IMR-90 (cell line): ENCODE measurements around the gene ANXA4. TPM values are rescaled to one million over a fixed set of nuclear protein-coding genes. Genes with fewer than 3 reads are reported as not detected.

Source experiments
- ATAC-seq: fragments of 200-7000 bp; cut with Tn5 transposase; 2 replicates; pipeline ENCODE4 v1.9.1; 2020; ENCODE audit warnings: low read depth, mild to moderate bottlenecking, moderate library complexity
- BruUV-seq: library from RNA; stranded (reverse); fragments of 400-500 nt; replicated peaks from 2 replicates; lab custom pipeline; 2021; lab: Mats Ljungman, UMichigan
- CTCF ChIA-PET: fragments of 300-600 bp; formaldehyde crosslinking; extraction: SDS; loops from one replicate; lab custom pipeline; 2021; ENCODE audit warnings: antibody characterized with exemption; lab: Yijun Ruan, JAX
- POLR2A ChIA-PET: fragments of 300-600 bp; sonication (Branson Sonifier 250); formaldehyde crosslinking; loops from one replicate; lab custom pipeline; 2022; ENCODE audit warnings: antibody characterized with exemption; ENCODE audit not compliant: unreplicated experiment; lab: Charles Lee
- DNase-seq: peaks from one replicate; pipeline ENCODE4 v3.0.0; 2013
- H2AFZ ChIP-seq: replicated peaks from 2 replicates; pipeline ENCODE3; 2013; ENCODE audit warnings: low read length, mild to moderate bottlenecking; ENCODE audit not compliant: poor library complexity
- H2AK5ac ChIP-seq: 2 replicates; pipeline ENCODE4 v1.6.1; 2013; ENCODE audit warnings: low read depth, low read length, inconsistent platforms
- H2AK9ac ChIP-seq: replicated peaks from 2 replicates; pipeline ENCODE3; 2013; ENCODE audit warnings: mild to moderate bottlenecking, low read depth, low read length, moderate library complexity; ENCODE audit not compliant: poor library complexity
- H2BK120ac ChIP-seq: 2 replicates; pipeline ENCODE4 v1.6.1; 2013; ENCODE audit warnings: low read depth, low read length, inconsistent platforms
- H2BK15ac ChIP-seq: 3 replicates; pipeline ENCODE4 v1.6.1; 2013; ENCODE audit warnings: low read depth, low read length, inconsistent platforms
- H2BK20ac ChIP-seq: 2 replicates; pipeline ENCODE4 v1.6.1; 2013; ENCODE audit warnings: low read depth, mild to moderate bottlenecking, inconsistent platforms, low read length, moderate library complexity
- H2BK5ac ChIP-seq: 2 replicates; pipeline ENCODE4 v1.6.1; 2013; ENCODE audit warnings: mild to moderate bottlenecking, low read depth, low read length, inconsistent platforms; ENCODE audit not compliant: poor library complexity, severe bottlenecking
- H3K14ac ChIP-seq: replicated peaks from 2 replicates; pipeline ENCODE4 v1.6.1; 2013; ENCODE audit warnings: low read depth, low read length, inconsistent platforms
- H3K18ac ChIP-seq: 2 replicates; pipeline ENCODE4 v1.6.1; 2013; ENCODE audit warnings: low read depth, low read length, control low read depth
- H3K23ac ChIP-seq: 2 replicates; pipeline ENCODE4 v1.6.1; 2013; ENCODE audit warnings: low read depth, low read length, inconsistent platforms
- H3K27ac ChIP-seq: 2 replicates; pipeline ENCODE4 v1.5.1; 2013; ENCODE audit warnings: mild to moderate bottlenecking, control low read depth, low read length; ENCODE audit not compliant: insufficient read depth
- H3K27me3 ChIP-seq: 2 replicates; pipeline ENCODE4 v1.6.1; 2013; ENCODE audit warnings: low read length; ENCODE audit not compliant: control insufficient read depth, insufficient read depth
- H3K36me3 ChIP-seq: 2 replicates; pipeline ENCODE4 v1.6.1; 2013; ENCODE audit warnings: low read length, mixed read lengths; ENCODE audit not compliant: control insufficient read depth, insufficient read depth
- H3K4ac ChIP-seq: 2 replicates; pipeline ENCODE4 v1.6.1; 2013; ENCODE audit warnings: low read depth, low read length, inconsistent platforms
- H3K4me1 ChIP-seq: 2 replicates; pipeline ENCODE4 v1.6.1; 2013; ENCODE audit warnings: low read length, mixed read lengths; ENCODE audit not compliant: control insufficient read depth, insufficient read depth
- H3K4me2 ChIP-seq: 2 replicates; pipeline ENCODE4 v1.6.1; 2013; ENCODE audit warnings: low read depth, mild to moderate bottlenecking, control low read depth, low read length, moderate library complexity
- H3K4me3 ChIP-seq: 2 replicates; pipeline ENCODE4 v1.5.1; 2013; ENCODE audit warnings: low read depth, mild to moderate bottlenecking, control low read depth, low read length, moderate library complexity; ENCODE audit not compliant: insufficient read depth
- H3K56ac ChIP-seq: 2 replicates; pipeline ENCODE4 v1.6.1; 2013; ENCODE audit warnings: low read length, inconsistent platforms; ENCODE audit not compliant: insufficient read depth; ENCODE audit errors: extremely low read depth
- H3K79me1 ChIP-seq, 2 experiments: 2 replicates each; pipeline ENCODE4 v1.6.1; 2013; ENCODE audit warnings: low read length in 2 of 2, inconsistent platforms in 1 of 2, low read depth in 1 of 2
- H3K9ac ChIP-seq: 2 replicates; pipeline ENCODE4 v1.6.1; 2013; ENCODE audit warnings: low read depth, low read length, control low read depth
- H3K9me1 ChIP-seq: 2 replicates; pipeline ENCODE4 v1.6.1; 2013; ENCODE audit warnings: low read length, inconsistent platforms; ENCODE audit not compliant: insufficient read depth
- H3K9me3 ChIP-seq: 2 replicates; pipeline ENCODE4 v1.6.1; 2013; ENCODE audit warnings: low read length; ENCODE audit not compliant: control insufficient read depth, insufficient read depth
- H4K20me1 ChIP-seq: 2 replicates; pipeline ENCODE4 v1.6.1; 2013; ENCODE audit warnings: low read length, inconsistent platforms; ENCODE audit not compliant: insufficient read depth
- H4K5ac ChIP-seq: 2 replicates; pipeline ENCODE4 v1.6.1; 2013; ENCODE audit warnings: mild to moderate bottlenecking, low read depth, low read length, control low read depth
- H4K8ac ChIP-seq, 2 experiments: 2 replicates each; pipeline ENCODE4 v1.6.1; 2013; ENCODE audit warnings: low read depth in 2 of 2, low read length in 2 of 2, control low read depth in 1 of 2, inconsistent platforms in 1 of 2
- H4K91ac ChIP-seq: 2 replicates; pipeline ENCODE4 v1.6.1; 2013; ENCODE audit warnings: low read depth, low read length, inconsistent platforms; ENCODE audit not compliant: insufficient read depth
- BHLHE40 ChIP-seq: fragments of 150-350 bp; IDR thresholded peaks from 2 replicates; pipeline ENCODE4 v1.6.1; 2016; ENCODE audit warnings: mild to moderate bottlenecking, low read depth, low read length
- CEBPB ChIP-seq: IDR thresholded peaks from 2 replicates; pipeline ENCODE4 v1.6.1; 2012; ENCODE audit warnings: low read depth, low read length, improper control_type of control experiment
- CHD1 ChIP-seq: IDR thresholded peaks from 2 replicates; pipeline ENCODE4 v1.6.1; 2012; ENCODE audit warnings: low read depth, low read length, improper control_type of control experiment
- ELK1 ChIP-seq: fragments of 150-350 bp; IDR thresholded peaks from 2 replicates; pipeline ENCODE4 v1.6.1; 2016; ENCODE audit warnings: low read depth, mild to moderate bottlenecking, low read length, moderate library complexity, borderline replicate concordance
- FOS ChIP-seq: fragments of 150-350 bp; IDR thresholded peaks from 2 replicates; pipeline ENCODE4 v1.6.1; 2016; ENCODE audit warnings: low read depth, low read length
- MAFK ChIP-seq: IDR thresholded peaks from 2 replicates; pipeline ENCODE4 v1.6.1; 2012; ENCODE audit warnings: low read depth, low read length, improper control_type of control experiment
- MAZ ChIP-seq: IDR thresholded peaks from 2 replicates; pipeline ENCODE4 v1.6.1; 2012; ENCODE audit warnings: low read depth, mild to moderate bottlenecking, low read length, improper control_type of control experiment, moderate library complexity, borderline replicate concordance
- MXI1 ChIP-seq: IDR thresholded peaks from 2 replicates; pipeline ENCODE4 v1.6.1; 2012; ENCODE audit warnings: low read depth, mild to moderate bottlenecking, low read length, moderate library complexity, borderline replicate concordance
- NFE2L2 ChIP-seq: fragments of 150-350 bp; IDR thresholded peaks from 2 replicates; pipeline ENCODE4 v1.6.1; 2016; ENCODE audit warnings: low read depth, mild to moderate bottlenecking, low read length
- POLR2A ChIP-seq: IDR thresholded peaks from 2 replicates; pipeline ENCODE4 v1.6.1; 2012; ENCODE audit warnings: mild to moderate bottlenecking, low read depth, low read length
- RAD21 ChIP-seq: IDR thresholded peaks from 2 replicates; pipeline ENCODE4 v1.6.1; 2012; ENCODE audit warnings: low read length, improper control_type of control experiment
- RCOR1 ChIP-seq: IDR thresholded peaks from 2 replicates; pipeline ENCODE4 v1.6.1; 2012; ENCODE audit warnings: mild to moderate bottlenecking, low read length, improper control_type of control experiment; ENCODE audit not compliant: insufficient replicate concordance
- RFX5 ChIP-seq: IDR thresholded peaks from 2 replicates; pipeline ENCODE4 v1.8.0; 2012; ENCODE audit warnings: low read depth, mild to moderate bottlenecking, low read length, moderate library complexity
- SMC3 ChIP-seq: fragments of 150-350 bp; IDR thresholded peaks from 2 replicates; pipeline ENCODE4 v1.6.1; 2016; ENCODE audit warnings: low read depth, mild to moderate bottlenecking, antibody characterized with exemption, low read length, moderate library complexity
- WGBS, 2 experiments: methylation state at CpG; one replicate each; pipeline versions ENCODE4 v1.1.5 to v1.1.7; 2013; ENCODE audit warnings: missing lambda C conversion rate in 2 of 2; ENCODE audit not compliant: insufficient read length in 1 of 2; ENCODE audit errors: extremely low coverage in 2 of 2; 5-methylcytosine and 5-hydroxymethylcytosine counted together
- dilution Hi-C: fragments of 300-500 bp; cut with HindIII; formaldehyde crosslinking; loops from one replicate; pipeline ENCODE4 v1.14.3; 2018; ENCODE audit warnings: low sequenced_read_pairs; ENCODE audit not compliant: unreplicated experiment
- in situ Hi-C: fragments of 300-500 bp; cut with MboI; formaldehyde crosslinking; loops from 3 replicates; pipeline ENCODE4 v1.14.3; 2019; ENCODE audit warnings: low sequenced_read_pairs, inconsistent platforms, mixed read lengths
- intact Hi-C: fragments of 100-400 bp; cut with micrococcal nuclease; formaldehyde crosslinking; loops from 2 replicates; pipeline ENCODE4 v1.10.0; 2022
- polyA plus RNA-seq, 3 experiments: library from polyadenylated mRNA; depleted of rRNA; stranded (reverse); fragments of >200 nt; gene quantifications; 2 replicates each; pipeline ENCODE4 v1.2.3, GENCODE V29; 2012; ENCODE audit warnings: low replicate concordance in 1 of 3
- total RNA-seq: library from RNA; depleted of rRNA; stranded (reverse); fragments of >200 nt; gene quantifications from 2 replicates; pipeline ENCODE4 v1.2.3, GENCODE V29; 2012
- TF ChIP-seq, protein P1 (sequence below): fragments of 150-350 bp; IDR thresholded peaks from 2 replicates; pipeline ENCODE4 v1.6.1; 2017; ENCODE audit warnings: mild to moderate bottlenecking, antibody characterized with exemption, low read length, low read depth
- TF ChIP-seq, protein P2 (sequence below): conservative IDR thresholded peaks from 2 replicates; pipeline ENCODE4 v1.5.1; 2012; ENCODE audit warnings: mild to moderate bottlenecking, low read depth, low read length, improper control_type of control experiment

ANXA4 gene
- total and polyA plus RNA-seq, 2 of the 4 experiments (the other 2 are of a cell fraction), result 22.2 to 72.0 TPM

- no peak overlapping the region for H3K9ac ChIP-seq
- H3K79me1 ChIP-seq, result peaks cover 30 to 64% of the 10 kb centered on the region in 2 experiments
- no peak overlapping the region for H3K27ac ChIP-seq
- H3K14ac ChIP-seq, result no peak overlapping the region
- H2AK5ac ChIP-seq, result 0 out of 2 replicates have a peak overlapping the region, but pooled peaks have one; percentile 11
- ChIA-PET POLR2A (no interaction called here), CTCF (no interaction called here)
- H2BK120ac ChIP-seq, result no peak overlapping the region
- H2AFZ ChIP-seq, result no peak overlapping the region
- H4K20me1 ChIP-seq, result peaks cover 11% of the 10 kb centered on the region; the same call in 1 of the 2 replicates
- no peak for TF ChIP-seq NFE2L2
- TF ChIP-seq, protein P1, sequence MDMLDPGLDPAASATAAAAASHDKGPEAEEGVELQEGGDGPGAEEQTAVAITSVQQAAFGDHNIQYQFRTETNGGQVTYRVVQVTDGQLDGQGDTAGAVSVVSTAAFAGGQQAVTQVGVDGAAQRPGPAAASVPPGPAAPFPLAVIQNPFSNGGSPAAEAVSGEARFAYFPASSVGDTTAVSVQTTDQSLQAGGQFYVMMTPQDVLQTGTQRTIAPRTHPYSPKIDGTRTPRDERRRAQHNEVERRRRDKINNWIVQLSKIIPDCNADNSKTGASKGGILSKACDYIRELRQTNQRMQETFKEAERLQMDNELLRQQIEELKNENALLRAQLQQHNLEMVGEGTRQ, result no peak
- no peak for TF ChIP-seq RFX5
- no peak for TF ChIP-seq POLR2A
- no peak for TF ChIP-seq MXI1
- no peak for TF ChIP-seq CEBPB
- TF ChIP-seq RCOR1, result no peak
- TF ChIP-seq BHLHE40, result no peak
- TF ChIP-seq MAZ, result no peak
- TF ChIP-seq MAFK, result no peak
- no peak for TF ChIP-seq ELK1
- TF ChIP-seq FOS, result no peak
- TF ChIP-seq, protein P2, sequence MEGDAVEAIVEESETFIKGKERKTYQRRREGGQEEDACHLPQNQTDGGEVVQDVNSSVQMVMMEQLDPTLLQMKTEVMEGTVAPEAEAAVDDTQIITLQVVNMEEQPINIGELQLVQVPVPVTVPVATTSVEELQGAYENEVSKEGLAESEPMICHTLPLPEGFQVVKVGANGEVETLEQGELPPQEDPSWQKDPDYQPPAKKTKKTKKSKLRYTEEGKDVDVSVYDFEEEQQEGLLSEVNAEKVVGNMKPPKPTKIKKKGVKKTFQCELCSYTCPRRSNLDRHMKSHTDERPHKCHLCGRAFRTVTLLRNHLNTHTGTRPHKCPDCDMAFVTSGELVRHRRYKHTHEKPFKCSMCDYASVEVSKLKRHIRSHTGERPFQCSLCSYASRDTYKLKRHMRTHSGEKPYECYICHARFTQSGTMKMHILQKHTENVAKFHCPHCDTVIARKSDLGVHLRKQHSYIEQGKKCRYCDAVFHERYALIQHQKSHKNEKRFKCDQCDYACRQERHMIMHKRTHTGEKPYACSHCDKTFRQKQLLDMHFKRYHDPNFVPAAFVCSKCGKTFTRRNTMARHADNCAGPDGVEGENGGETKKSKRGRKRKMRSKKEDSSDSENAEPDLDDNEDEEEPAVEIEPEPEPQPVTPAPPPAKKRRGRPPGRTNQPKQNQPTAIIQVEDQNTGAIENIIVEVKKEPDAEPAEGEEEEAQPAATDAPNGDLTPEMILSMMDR, result no peak
- no peak for TF ChIP-seq CHD1
- no peak for TF ChIP-seq RAD21
- no peak for TF ChIP-seq SMC3
- peak overlapping the region; percentile 31; the same call in 1 of the 2 replicates for H3K23ac ChIP-seq
- H2BK15ac ChIP-seq, result no peak overlapping the region; the same call in 2 of the 3 replicates
- no peak overlapping the region for H4K5ac ChIP-seq
- dilution Hi-C loops, result no loop called here
- H3K36me3 ChIP-seq, result no peaks in the 10 kb centered on the region
- ATAC-seq (no peak), DNase-seq (no peak)
- intact Hi-C loops, result no loop called here
- H3K56ac ChIP-seq, result no peak overlapping the region
- no peak overlapping the region for H3K4me3 ChIP-seq
- H3K9me1 ChIP-seq, result peaks cover 14% of the 10 kb centered on the region
- H3K4me2 ChIP-seq, result no peak overlapping the region
- no peak overlapping the region for H2BK5ac ChIP-seq
- H3K9me3 ChIP-seq, result no peaks in the 10 kb centered on the region
- BruUV-seq, result no TSS peak
- no peak overlapping the region for H4K91ac ChIP-seq
- WGBS, 2 experiments, result no CpG with 5 or more reads among the region's 1 CpG
- H3K4me1 ChIP-seq, result peaks cover 20% of the 10 kb centered on the region
- H2AK9ac ChIP-seq, result no peak overlapping the region
- 0 out of 2 replicates have a peak overlapping the region, but pooled peaks have one; percentile 21 for H2BK20ac ChIP-seq
- no peak overlapping the region for H3K4ac ChIP-seq
- in situ Hi-C loops, result no loop called here
- no peak overlapping the region; the same call in 1 of the 2 replicates for H3K18ac ChIP-seq
- no peaks in the 10 kb centered on the region for H3K27me3 ChIP-seq
- H4K8ac ChIP-seq, result no peak overlapping the region
These were observed 27.3 kb downstream of the ANXA4 start for GRCh38 chr2:69769272-69769671.
